ENCODE results near the gene ACVR1B. TPM values are rescaled to one million over a fixed set of nuclear protein-coding genes. Genes with fewer than 3 reads are reported as not detected.
A peak's percentile ranks its signal among the peaks of the same experiment; 100 is the strongest.

Gene ACVR1B
- total and polyA plus RNA-seq, 9 of the 15 experiments (the other 6 are each of a cell fraction or from before 2014, with no cell fraction given) = 0.97 to 15.1 (median 6.8) TPM

GRCh38 chr12:51972849-51973273 is 21.4 kb downstream of the ACVR1B start (continued):
- TF ChIP-seq MTA2 (IDR thresholded peaks at IDR 0.05; ENCODE audit: low read depth) (peak; percentile 84), MTA1 (IDR thresholded peaks at IDR 0.05; ENCODE audit: borderline replicate concordance) (peak; percentile 84), NR2C1 (IDR thresholded peaks at IDR 0.05) (no peak), NR2C1 (tag; IDR thresholded peaks at IDR 0.05) (peak; percentile 49; the same call in 1 of the 2 replicates), HEY1 (CRISPR knock-in tag; IDR thresholded peaks at IDR 0.05; ENCODE audit: borderline replicate concordance) (no peak), CREB1 (IDR thresholded peaks at IDR 0.05) (peak; percentile 21; the same call in 1 of the 2 replicates), CREB1 (CRISPR knock-in tag; IDR thresholded peaks at IDR 0.05) (no peak), RFX5 (IDR thresholded peaks at IDR 0.05; ENCODE audit: low read depth, low read length) (no peak), KLF6 (CRISPR knock-in tag; IDR thresholded peaks at IDR 0.05; ENCODE audit: borderline replicate concordance) (no peak), CHAMP1 (IDR thresholded peaks at IDR 0.05) (peak; percentile 61; the same call in 1 of the 2 replicates), SRSF3 (IDR thresholded peaks at IDR 0.05; ENCODE audit: insufficient read depth, low read length) (no peak), RNF2 (IDR thresholded peaks at IDR 0.05) (peak; percentile 95), NEUROD1 (IDR thresholded peaks at IDR 0.05; ENCODE audit: borderline replicate concordance, low read depth, low read length, partially characterized antibody) (peak; percentile 67), PPARD (CRISPR knock-in tag; IDR thresholded peaks at IDR 0.05) (no peak), SIN3A (IDR thresholded peaks at IDR 0.05; ENCODE audit: borderline replicate concordance in 2 of 2, control insufficient read depth in 1 of 2, low read depth in 2 of 2, low read length in 2 of 2) (no peak), SOX6 (IDR thresholded peaks at IDR 0.05) (peak; percentile 99)
- TF ChIP-seq, protein P1, sequence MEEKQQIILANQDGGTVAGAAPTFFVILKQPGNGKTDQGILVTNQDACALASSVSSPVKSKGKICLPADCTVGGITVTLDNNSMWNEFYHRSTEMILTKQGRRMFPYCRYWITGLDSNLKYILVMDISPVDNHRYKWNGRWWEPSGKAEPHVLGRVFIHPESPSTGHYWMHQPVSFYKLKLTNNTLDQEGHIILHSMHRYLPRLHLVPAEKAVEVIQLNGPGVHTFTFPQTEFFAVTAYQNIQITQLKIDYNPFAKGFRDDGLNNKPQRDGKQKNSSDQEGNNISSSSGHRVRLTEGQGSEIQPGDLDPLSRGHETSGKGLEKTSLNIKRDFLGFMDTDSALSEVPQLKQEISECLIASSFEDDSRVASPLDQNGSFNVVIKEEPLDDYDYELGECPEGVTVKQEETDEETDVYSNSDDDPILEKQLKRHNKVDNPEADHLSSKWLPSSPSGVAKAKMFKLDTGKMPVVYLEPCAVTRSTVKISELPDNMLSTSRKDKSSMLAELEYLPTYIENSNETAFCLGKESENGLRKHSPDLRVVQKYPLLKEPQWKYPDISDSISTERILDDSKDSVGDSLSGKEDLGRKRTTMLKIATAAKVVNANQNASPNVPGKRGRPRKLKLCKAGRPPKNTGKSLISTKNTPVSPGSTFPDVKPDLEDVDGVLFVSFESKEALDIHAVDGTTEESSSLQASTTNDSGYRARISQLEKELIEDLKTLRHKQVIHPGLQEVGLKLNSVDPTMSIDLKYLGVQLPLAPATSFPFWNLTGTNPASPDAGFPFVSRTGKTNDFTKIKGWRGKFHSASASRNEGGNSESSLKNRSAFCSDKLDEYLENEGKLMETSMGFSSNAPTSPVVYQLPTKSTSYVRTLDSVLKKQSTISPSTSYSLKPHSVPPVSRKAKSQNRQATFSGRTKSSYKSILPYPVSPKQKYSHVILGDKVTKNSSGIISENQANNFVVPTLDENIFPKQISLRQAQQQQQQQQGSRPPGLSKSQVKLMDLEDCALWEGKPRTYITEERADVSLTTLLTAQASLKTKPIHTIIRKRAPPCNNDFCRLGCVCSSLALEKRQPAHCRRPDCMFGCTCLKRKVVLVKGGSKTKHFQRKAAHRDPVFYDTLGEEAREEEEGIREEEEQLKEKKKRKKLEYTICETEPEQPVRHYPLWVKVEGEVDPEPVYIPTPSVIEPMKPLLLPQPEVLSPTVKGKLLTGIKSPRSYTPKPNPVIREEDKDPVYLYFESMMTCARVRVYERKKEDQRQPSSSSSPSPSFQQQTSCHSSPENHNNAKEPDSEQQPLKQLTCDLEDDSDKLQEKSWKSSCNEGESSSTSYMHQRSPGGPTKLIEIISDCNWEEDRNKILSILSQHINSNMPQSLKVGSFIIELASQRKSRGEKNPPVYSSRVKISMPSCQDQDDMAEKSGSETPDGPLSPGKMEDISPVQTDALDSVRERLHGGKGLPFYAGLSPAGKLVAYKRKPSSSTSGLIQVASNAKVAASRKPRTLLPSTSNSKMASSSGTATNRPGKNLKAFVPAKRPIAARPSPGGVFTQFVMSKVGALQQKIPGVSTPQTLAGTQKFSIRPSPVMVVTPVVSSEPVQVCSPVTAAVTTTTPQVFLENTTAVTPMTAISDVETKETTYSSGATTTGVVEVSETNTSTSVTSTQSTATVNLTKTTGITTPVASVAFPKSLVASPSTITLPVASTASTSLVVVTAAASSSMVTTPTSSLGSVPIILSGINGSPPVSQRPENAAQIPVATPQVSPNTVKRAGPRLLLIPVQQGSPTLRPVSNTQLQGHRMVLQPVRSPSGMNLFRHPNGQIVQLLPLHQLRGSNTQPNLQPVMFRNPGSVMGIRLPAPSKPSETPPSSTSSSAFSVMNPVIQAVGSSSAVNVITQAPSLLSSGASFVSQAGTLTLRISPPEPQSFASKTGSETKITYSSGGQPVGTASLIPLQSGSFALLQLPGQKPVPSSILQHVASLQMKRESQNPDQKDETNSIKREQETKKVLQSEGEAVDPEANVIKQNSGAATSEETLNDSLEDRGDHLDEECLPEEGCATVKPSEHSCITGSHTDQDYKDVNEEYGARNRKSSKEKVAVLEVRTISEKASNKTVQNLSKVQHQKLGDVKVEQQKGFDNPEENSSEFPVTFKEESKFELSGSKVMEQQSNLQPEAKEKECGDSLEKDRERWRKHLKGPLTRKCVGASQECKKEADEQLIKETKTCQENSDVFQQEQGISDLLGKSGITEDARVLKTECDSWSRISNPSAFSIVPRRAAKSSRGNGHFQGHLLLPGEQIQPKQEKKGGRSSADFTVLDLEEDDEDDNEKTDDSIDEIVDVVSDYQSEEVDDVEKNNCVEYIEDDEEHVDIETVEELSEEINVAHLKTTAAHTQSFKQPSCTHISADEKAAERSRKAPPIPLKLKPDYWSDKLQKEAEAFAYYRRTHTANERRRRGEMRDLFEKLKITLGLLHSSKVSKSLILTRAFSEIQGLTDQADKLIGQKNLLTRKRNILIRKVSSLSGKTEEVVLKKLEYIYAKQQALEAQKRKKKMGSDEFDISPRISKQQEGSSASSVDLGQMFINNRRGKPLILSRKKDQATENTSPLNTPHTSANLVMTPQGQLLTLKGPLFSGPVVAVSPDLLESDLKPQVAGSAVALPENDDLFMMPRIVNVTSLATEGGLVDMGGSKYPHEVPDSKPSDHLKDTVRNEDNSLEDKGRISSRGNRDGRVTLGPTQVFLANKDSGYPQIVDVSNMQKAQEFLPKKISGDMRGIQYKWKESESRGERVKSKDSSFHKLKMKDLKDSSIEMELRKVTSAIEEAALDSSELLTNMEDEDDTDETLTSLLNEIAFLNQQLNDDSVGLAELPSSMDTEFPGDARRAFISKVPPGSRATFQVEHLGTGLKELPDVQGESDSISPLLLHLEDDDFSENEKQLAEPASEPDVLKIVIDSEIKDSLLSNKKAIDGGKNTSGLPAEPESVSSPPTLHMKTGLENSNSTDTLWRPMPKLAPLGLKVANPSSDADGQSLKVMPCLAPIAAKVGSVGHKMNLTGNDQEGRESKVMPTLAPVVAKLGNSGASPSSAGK (IDR thresholded peaks at IDR 0.05) = no peak; the same call in 1 of the 2 replicates
